Epidermal melanocyte (primary cell): ENCODE data around the gene VDAC1.
"Not testable (repeated sequence)": the region's sequence is repeated elsewhere in the genome, so short reads cannot be mapped to it uniquely, and the experiment has no call there.

Experiments used
- DNase-seq: peaks from one replicate; pipeline ENCODE4 v3.0.0; 2011; ENCODE audit warnings: low spot score; ENCODE audit not compliant: insufficient read length

Gene VDAC1

GRCh38 chr5:134004626-134005416 lies at the start of gene VDAC1:
Gene VDAC1, minus strand, starts transcription at chr5:134004975. Its CDS starts 11,963 bp downstream, at chr5:133993012.
- DNase-seq = peak; percentile 70

GRCh38 chr5:134053840-134054338 lies 49.1 kb upstream of the VDAC1 start:
- DNase-seq = peak; percentile 80

GRCh38 chr5:134053314-134053839 lies 48.6 kb upstream of the VDAC1 start:
- no peak for DNase-seq

- no peak for DNase-seq
These were observed 46.5 kb upstream of the VDAC1 start for GRCh38 chr5:134051305-134051704.

GRCh38 chr5:134048864-134049263 lies 44.1 kb upstream of the VDAC1 start:
- DNase-seq = no peak

GRCh38 chr5:134047687-134048056 lies 42.9 kb upstream of the VDAC1 start:
- DNase-seq = no peak

GRCh38 chr5:134046801-134047686 lies 42.3 kb upstream of the VDAC1 start:
- DNase-seq = no peak

- DNase-seq = no peak
These were observed 41.6 kb upstream of the VDAC1 start for GRCh38 chr5:134046330-134046729.

GRCh38 chr5:134043793-134044792 lies 39.3 kb upstream of the VDAC1 start:
- no peak for DNase-seq

GRCh38 chr5:134041570-134042411 lies 37.0 kb upstream of the VDAC1 start:
- DNase-seq = peak; percentile 1

GRCh38 chr5:134038138-134038537 lies 33.4 kb upstream of the VDAC1 start:
- DNase-seq = no peak

GRCh38 chr5:134037160-134037559 lies 32.4 kb upstream of the VDAC1 start:
- no peak for DNase-seq

- no peak for DNase-seq
These were observed 29.6 kb upstream of the VDAC1 start for GRCh38 chr5:134034326-134034725.

- not testable (repeated sequence) for DNase-seq
These were observed 25.7 kb upstream of the VDAC1 start for GRCh38 chr5:134030303-134030964.

- no peak for DNase-seq
These were observed 24.4 kb upstream of the VDAC1 start for GRCh38 chr5:134029156-134029555.

GRCh38 chr5:134028496-134028895 lies 23.7 kb upstream of the VDAC1 start:
- DNase-seq = no peak

- DNase-seq = no peak
These were observed 22.5 kb upstream of the VDAC1 start for GRCh38 chr5:134027288-134027615.

GRCh38 chr5:134026521-134027287 lies 21.9 kb upstream of the VDAC1 start:
- DNase-seq = no peak

GRCh38 chr5:134025786-134026185 lies 21.0 kb upstream of the VDAC1 start:
- DNase-seq = no peak
